ENCODE data around the gene SEC16A.

GRCh38 chr9:136514022-136514714 is 31.3 kb upstream of the SEC16A start:
- TF ChIP-seq GATA2 (IDR thresholded peaks at IDR 0.05; ENCODE audit: low read depth, low read length) (no peak), GATA3 (IDR thresholded peaks at IDR 0.05; ENCODE audit: low read depth, low read length) (no peak)

Measured in SH-SY5Y (cell line).